ENCODE results near the gene NPC1. TPM values are rescaled to one million over a fixed set of nuclear protein-coding genes. Genes with fewer than 3 reads are reported as not detected.
"Not testable (repeated sequence)": the region's sequence is repeated elsewhere in the genome, so short reads cannot be mapped to it uniquely, and the experiment has no call there.

NPC1 gene
- total RNA-seq, 3 donors from 2014 or later = 15.9 to 25.4 (median 19.0) TPM

DNA sequence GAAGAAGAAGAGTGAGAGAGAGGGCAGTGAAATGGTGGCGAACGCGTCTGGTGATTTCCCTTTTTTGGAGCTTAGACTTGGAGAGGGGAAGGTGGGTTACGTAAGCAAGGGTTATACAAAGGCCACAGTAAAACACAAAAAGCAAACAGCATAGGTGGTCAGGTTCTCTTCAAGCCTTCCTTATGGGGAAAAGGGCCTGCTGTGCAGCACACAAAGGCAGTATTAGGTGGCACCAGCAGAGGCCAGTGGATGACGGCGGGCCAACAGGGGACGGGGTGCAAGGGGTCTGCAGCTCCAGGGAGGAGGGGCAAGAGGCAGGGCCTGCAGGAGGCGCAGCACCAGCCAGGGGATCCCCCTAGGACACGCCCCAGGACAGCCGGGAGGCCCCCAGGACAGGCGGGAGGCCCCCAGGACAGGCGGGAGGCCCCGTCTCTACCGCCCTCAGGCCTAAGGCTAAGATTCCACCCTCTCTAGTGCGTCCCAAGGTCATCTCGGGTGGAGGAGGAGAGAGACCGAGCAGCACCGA is 32.6 kb upstream of the NPC1 start:
- no peak for DNase-seq
- H3K4me1 Mint-ChIP-seq (ENCODE audit: low read depth) = peaks cover 7% of the 10 kb centered on the region
- peaks cover 38% of the 10 kb centered on the region for H3K27me3 Mint-ChIP-seq (ENCODE audit: low read depth)
- peak overlapping the region; percentile 62 for H3K4me3 Mint-ChIP-seq
- no peaks in the 10 kb centered on the region for H3K9me3 Mint-ChIP-seq
- peak; percentile 36 for ATAC-seq
- H3K36me3 Mint-ChIP-seq (ENCODE audit: insufficient read depth) = no peaks in the 10 kb centered on the region

DNA sequence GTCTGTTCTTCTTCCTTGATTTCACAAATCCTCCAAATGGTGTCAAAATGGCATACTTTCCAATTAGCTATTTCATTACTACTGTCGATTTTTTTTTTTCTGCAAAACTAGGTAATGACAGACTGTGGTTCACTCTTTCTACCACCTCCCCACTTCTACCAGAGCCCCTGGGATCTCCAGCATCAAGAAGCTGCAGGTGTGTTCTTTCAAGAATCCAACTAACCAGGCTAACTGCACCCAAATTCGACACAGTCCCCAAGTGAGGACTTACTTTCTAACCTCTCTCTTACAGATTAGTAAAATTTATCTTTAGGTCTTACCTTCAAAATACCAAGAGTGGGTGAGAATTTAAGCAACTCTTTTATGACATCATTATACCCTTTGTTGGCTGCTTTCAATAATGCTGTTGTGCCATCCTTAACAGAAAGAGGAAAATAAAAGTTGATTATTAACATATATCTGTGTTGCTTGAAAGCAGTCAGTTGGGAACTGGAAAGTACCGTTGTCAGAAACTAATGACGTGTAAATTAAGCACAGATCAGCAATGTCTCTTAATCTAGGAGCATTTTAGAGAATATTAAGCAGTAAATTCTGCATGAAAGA is 31.2 kb upstream of the NPC1 start:
- DNase-seq (no peak), ATAC-seq (no peak)
- Mint-ChIP-seq H3K4me3 (no peak overlapping the region), H3K4me1 (ENCODE audit: low read depth) (peaks cover 7% of the 10 kb centered on the region), H3K9me3 (no peaks in the 10 kb centered on the region), H3K27me3 (ENCODE audit: low read depth) (peaks cover 38% of the 10 kb centered on the region), H3K36me3 (ENCODE audit: insufficient read depth) (no peaks in the 10 kb centered on the region)

DNA sequence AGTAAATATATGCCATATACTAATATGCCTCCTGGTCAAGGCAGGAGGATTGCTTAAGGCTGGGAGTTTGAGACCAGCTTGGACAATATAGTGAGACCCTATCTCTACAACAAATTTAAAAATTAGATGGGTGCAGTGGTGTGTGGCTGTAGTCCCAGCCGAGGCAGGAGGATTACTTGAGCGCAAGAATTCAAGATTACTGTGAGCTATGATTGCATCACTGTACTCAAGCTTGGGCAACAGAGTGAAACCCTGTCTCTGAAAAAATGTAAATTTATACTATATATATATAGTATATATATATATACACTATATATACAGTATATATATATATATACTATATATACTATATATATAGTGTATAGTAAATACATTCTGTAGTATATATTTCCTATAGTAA is 30.0 kb upstream of the NPC1 start:
- H3K36me3 Mint-ChIP-seq (ENCODE audit: insufficient read depth) = no peaks in the 10 kb centered on the region
- peaks cover 30% of the 10 kb centered on the region for H3K27me3 Mint-ChIP-seq (ENCODE audit: low read depth)

DNA sequence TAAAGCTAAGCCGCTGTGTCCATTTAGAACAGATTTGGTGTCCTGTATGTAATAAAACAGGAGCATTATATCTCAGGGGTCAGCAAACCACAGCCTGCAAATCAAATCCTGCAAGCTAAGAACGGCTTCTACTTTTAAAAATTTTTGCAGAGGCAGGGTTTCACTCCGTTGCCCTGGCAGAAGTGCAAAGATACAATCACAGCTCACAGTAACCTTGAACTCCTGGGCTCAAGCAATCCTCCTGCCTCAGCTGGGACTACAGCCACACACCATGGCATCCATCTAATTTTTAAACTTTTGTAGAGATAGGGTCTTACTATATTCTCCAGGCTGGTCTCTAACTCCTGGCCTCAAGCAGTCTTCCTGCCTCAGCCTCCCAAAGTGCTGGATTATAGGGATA is 28.6 kb upstream of the NPC1 start:
- no peaks in the 10 kb centered on the region for H3K9me3 Mint-ChIP-seq
- no peak overlapping the region for H3K4me3 Mint-ChIP-seq
- H3K36me3 Mint-ChIP-seq (ENCODE audit: insufficient read depth) = no peaks in the 10 kb centered on the region
- DNase-seq = no peak
- no peak for ATAC-seq
- peaks cover 5% of the 10 kb centered on the region for H3K4me1 Mint-ChIP-seq (ENCODE audit: low read depth)
- H3K27me3 Mint-ChIP-seq (ENCODE audit: low read depth) = peaks cover 17% of the 10 kb centered on the region

More for the DNA sequence above, 30.0 kb upstream of the NPC1 start:
- DNase-seq = no peak
- Mint-ChIP-seq H3K4me3 (no peak overlapping the region), H3K4me1 (ENCODE audit: low read depth) (peaks cover 7% of the 10 kb centered on the region), H3K9me3 (no peaks in the 10 kb centered on the region)
- no peak for ATAC-seq

DNA sequence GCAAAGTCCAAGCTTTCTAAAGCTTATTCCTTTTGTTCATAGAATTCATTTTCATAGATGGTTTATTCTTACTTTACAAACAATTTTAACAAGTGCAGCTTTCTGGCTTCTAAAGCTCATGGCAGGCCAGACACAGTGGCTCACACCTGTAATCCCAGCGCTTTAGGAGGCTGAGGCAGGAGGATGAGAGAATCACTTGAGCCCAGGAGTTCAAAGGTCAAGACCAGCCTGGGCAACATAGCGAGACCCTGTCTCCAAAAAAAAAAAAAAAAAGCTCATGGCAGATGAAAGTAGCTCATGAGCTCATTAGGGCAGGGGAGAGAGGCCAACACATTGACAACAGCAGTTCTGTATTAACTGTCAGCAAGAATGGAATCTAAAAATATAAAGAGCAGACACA is 28.1 kb upstream of the NPC1 start:
- Mint-ChIP-seq H3K4me1 (ENCODE audit: low read depth) (peaks cover 1% of the 10 kb centered on the region), H3K4me3 (no peak overlapping the region), H3K27me3 (ENCODE audit: low read depth) (peaks cover 13% of the 10 kb centered on the region), H3K9me3 (no peaks in the 10 kb centered on the region), H3K36me3 (ENCODE audit: insufficient read depth) (no peaks in the 10 kb centered on the region)
- DNase-seq (no peak), ATAC-seq (no peak)

DNA sequence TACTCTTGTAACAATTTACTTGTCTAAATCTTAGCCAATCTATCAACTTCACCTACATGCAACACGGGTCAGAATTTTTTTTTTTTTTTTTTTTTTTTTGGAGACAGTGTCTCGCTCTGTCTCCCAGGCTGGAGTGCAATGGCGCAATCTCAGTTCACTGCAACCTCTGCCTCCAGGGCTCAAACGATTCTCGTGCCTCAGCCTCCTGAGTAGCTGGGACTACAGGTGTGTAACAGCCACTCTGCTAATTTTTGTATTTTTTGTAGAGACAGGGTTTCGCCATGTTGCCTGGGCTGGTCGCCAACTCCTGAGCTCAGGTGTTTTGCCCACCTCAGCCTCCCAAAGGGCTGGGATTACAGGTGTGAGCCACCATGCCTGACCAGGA is 26.8 kb upstream of the NPC1 start:
- ATAC-seq; H3K9me3 Mint-ChIP-seq; DNase-seq; H3K4me3 Mint-ChIP-seq; H3K36me3 Mint-ChIP-seq (ENCODE audit: insufficient read depth); H3K27me3 Mint-ChIP-seq (ENCODE audit: low read depth); H3K4me1 Mint-ChIP-seq (ENCODE audit: low read depth): not testable (repeated sequence)

DNA sequence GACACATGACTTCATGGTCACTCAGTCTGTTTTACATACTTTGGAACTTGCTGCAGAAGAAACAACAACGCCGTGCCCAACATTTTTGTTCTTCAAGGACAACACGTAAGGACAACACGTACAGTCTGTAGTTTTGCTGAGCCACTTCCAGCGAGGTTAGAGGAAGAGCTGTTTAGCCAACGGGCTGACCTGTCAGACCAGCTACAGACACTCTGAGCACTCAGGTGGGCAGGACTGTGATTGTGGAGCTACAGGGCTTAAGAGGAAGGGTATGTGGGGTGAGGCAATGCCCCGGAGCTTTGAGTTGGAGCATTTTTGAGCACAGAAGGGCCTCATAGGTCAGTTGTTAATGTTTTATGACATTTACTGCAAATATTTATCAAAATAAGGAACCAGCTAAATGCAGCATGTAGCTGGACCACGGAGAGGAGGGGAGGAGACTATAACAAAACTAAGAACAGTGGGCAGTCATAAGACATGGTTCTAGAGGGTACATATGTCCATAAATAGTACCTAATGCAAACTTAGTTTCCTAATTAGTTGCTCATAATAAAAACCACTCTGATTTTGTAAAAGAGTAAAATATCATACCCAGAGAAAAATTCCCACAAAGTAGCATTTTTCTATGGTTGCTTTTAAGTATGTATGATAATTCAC is 26.3 kb upstream of the NPC1 start:
- Mint-ChIP-seq H3K27me3 (ENCODE audit: low read depth) (peaks cover 1% of the 10 kb centered on the region), H3K4me1 (ENCODE audit: low read depth) (no peaks in the 10 kb centered on the region), H3K9me3 (no peaks in the 10 kb centered on the region), H3K36me3 (ENCODE audit: insufficient read depth) (no peaks in the 10 kb centered on the region), H3K4me3 (no peak overlapping the region)
- ATAC-seq = no peak
- no peak for DNase-seq

DNA sequence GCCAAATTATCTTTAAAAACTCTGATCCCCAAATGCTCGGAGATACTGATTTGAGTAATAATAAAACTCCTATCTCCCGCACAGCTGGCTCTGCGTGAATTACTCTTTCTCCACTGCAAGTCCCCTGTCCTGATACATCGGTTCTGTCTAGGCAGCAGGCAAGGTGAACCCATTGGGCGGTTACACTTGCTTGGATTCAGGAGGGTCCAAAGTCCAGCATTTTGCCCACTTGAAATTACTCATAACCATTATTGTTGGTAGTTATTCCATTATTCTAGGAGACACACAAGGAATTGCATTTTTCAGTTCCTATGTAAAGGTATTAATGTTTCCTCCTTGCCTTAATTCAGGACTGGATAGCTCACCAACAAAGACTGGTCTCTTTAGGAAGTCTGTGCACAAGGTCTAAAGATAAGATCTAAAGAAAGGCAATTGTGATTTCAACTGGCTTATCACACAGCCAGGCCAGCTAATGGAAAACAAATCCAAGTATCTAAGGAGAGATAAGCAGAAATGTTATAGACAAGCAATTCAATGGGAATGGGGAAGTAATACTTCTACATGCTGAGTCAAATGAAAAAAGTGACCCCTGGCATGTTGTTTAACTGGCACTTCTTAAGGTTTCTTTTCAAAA is 23.2 kb upstream of the NPC1 start:
- DNase-seq (no peak), ATAC-seq (no peak)
- H3K4me1 Mint-ChIP-seq (ENCODE audit: low read depth) = no peaks in the 10 kb centered on the region
- H3K36me3 Mint-ChIP-seq (ENCODE audit: insufficient read depth) = no peaks in the 10 kb centered on the region
- no peaks in the 10 kb centered on the region for H3K9me3 Mint-ChIP-seq
- H3K27me3 Mint-ChIP-seq (ENCODE audit: low read depth) = no peaks in the 10 kb centered on the region
- no peak overlapping the region for H3K4me3 Mint-ChIP-seq

DNA sequence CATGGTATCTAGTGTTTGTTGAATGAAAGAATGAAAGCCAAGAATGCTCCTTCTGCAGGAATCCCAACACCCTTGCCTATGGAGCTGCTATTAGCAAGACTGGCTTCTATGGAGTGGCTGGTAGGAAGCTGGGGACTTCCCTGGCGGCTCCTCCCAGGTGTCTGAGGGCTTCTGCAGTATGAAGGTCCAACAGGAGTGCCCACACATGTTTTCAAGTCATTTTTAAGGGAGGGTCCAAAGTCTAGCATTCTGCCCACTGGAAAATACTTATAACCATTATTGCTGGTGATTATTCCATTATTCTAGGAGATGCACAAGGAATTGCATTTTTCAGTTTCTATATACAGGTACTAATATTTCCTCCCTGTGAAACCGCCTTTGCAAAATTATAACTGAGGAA is 21.9 kb upstream of the NPC1 start:
- DNase-seq = no peak
- Mint-ChIP-seq H3K9me3 (no peaks in the 10 kb centered on the region), H3K27me3 (ENCODE audit: low read depth) (no peaks in the 10 kb centered on the region), H3K4me3 (no peak overlapping the region), H3K36me3 (ENCODE audit: insufficient read depth) (no peaks in the 10 kb centered on the region), H3K4me1 (ENCODE audit: low read depth) (no peaks in the 10 kb centered on the region)
- ATAC-seq = no peak

DNA sequence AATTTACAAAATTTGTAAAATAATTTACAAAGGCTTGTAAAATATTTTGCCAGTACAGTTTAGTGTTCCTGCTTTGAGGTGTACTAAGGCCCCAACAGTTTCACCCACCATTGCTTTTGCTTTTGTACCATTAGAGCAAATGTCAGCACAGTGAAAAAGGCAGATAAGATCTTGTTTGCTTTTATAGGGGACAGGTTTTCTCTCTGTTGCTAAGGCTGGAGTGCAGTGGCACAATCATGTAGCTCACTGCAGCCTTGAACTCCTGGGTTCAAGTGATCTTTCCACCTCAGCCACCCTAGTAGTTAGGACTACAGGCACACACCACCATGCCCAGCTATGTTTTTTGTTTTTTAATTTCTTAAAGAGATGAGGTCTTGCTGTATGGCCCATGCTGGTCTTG is 19.6 kb upstream of the NPC1 start:
- ATAC-seq (no peak), DNase-seq (no peak)
- Mint-ChIP-seq H3K9me3 (no peaks in the 10 kb centered on the region), H3K36me3 (ENCODE audit: insufficient read depth) (no peaks in the 10 kb centered on the region), H3K4me1 (ENCODE audit: low read depth) (no peaks in the 10 kb centered on the region), H3K4me3 (no peak overlapping the region), H3K27me3 (ENCODE audit: low read depth) (no peaks in the 10 kb centered on the region)

DNA sequence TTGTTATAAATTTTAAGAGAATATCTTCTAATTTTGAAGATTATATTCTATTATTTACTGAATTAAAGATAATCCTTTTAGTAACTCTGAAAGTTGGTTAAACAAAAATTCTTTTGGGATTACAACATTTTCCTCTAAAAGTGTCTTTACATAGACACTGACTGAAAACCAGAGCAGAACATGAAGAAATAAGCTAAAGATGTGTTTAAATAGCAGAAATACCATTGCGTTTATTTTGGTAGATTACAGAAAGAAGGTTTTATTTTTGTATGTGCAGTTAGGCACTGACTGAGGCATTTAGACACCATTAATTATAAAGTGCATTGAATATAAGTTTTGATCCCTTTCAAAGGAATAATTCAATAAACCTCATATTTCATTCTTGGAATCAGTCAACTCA is 13.5 kb upstream of the NPC1 start:
- Mint-ChIP-seq H3K9me3 (no peaks in the 10 kb centered on the region), H3K36me3 (ENCODE audit: insufficient read depth) (no peaks in the 10 kb centered on the region), H3K4me1 (ENCODE audit: low read depth) (no peaks in the 10 kb centered on the region), H3K4me3 (no peak overlapping the region), H3K27me3 (ENCODE audit: low read depth) (no peaks in the 10 kb centered on the region)
- ATAC-seq = no peak
- no peak for DNase-seq

DNA sequence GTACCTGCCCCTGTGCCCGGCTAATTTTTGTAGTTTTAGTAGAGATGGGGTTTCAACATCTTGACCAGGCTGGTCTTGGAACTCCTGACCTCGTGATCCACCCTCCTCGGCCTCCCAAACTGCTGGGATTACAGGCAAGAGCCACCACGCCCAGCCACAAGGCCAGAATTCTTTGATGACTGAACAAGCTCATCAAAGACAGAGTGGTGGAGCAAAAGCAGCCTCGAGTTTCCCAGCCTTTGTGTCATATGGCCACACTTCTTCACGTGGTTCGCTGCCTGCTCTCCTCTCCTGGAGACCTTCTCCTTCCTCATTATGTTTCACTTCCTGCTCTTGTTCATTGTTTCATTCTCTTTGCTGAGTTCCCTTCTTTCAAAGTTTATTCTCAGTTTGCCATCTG is 9.9 kb upstream of the NPC1 start:
- Mint-ChIP-seq H3K36me3 (ENCODE audit: insufficient read depth) (no peaks in the 10 kb centered on the region), H3K4me1 (ENCODE audit: low read depth) (no peaks in the 10 kb centered on the region), H3K9me3 (no peaks in the 10 kb centered on the region), H3K4me3 (no peak overlapping the region), H3K27me3 (ENCODE audit: low read depth) (peaks cover 6% of the 10 kb centered on the region)
- ATAC-seq (no peak), DNase-seq (no peak)

DNA sequence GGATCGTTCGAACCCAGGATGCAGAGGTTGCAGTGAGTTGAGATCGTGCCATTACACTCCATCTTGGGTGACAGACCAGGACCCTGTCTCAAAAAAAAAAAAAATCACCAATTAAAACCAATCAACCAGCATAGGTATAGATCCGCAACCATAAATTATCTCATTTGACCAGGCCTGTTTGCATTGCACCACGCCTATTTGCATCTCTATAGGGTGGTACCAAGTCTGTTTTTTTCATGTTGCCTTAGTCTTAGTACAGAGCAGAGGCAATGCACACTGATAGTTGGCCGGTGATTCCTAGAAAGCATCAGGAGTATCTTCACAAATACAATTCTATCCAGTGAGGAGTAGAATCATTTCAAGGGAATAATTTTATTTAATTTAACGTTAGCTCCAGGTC is 9.3 kb upstream of the NPC1 start:
- H3K27me3 Mint-ChIP-seq (ENCODE audit: low read depth) = peaks cover 6% of the 10 kb centered on the region
- DNase-seq (no peak), ATAC-seq (no peak)
- H3K36me3 Mint-ChIP-seq (ENCODE audit: insufficient read depth) = no peaks in the 10 kb centered on the region
- H3K9me3 Mint-ChIP-seq = no peaks in the 10 kb centered on the region
- H3K4me3 Mint-ChIP-seq = no peak overlapping the region
- H3K4me1 Mint-ChIP-seq (ENCODE audit: low read depth) = no peaks in the 10 kb centered on the region

DNA sequence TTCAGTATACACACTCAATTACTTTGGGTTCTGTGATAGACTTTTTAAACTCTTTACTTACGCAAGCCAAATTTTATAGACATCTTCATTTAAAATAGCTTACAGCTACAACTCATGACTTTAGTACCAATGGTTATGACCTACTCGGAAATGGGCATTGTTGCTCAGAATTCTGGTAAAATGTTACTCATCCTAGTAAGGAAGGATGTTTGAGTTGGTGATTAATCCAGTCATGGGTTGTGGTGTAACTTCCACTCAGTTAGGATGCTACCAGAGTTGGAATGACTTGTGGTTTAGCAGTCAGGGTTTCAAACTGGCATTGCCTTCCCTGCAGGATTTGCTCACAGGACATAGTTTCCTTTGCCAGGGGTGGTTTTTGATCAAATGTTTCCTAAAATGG is 7.4 kb upstream of the NPC1 start:
- peak in 1 of 2 donors; percentile 14 for ATAC-seq
- Mint-ChIP-seq H3K4me3 (no peak overlapping the region), H3K27me3 (ENCODE audit: low read depth) (peaks cover 6% of the 10 kb centered on the region), H3K36me3 (ENCODE audit: insufficient read depth) (no peaks in the 10 kb centered on the region), H3K9me3 (no peaks in the 10 kb centered on the region), H3K4me1 (ENCODE audit: low read depth) (no peaks in the 10 kb centered on the region)
- DNase-seq = no peak

DNA sequence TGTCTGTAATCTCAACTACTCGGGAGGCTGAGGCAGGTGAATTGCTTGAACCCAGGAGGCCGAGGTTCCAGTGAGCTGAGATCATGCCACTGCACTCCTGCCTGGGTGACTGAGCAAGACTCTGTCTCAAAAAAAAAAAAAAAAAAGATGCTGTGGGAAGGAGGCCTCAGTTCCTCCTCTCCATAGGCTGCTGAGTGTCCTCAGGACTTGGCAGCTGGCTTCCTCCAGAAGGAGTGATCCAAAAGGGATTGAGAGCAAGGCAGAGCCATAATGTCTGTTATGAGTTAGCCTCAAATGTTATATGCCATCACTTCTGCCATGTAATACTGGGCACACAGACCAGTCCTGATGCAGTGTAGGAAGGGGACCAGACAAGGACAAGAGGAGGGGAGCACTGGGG is 6.6 kb upstream of the NPC1 start:
- H3K36me3 Mint-ChIP-seq (ENCODE audit: insufficient read depth) = no peaks in the 10 kb centered on the region
- H3K4me1 Mint-ChIP-seq (ENCODE audit: low read depth) = no peaks in the 10 kb centered on the region
- H3K9me3 Mint-ChIP-seq = no peaks in the 10 kb centered on the region
- peaks cover 6% of the 10 kb centered on the region for H3K27me3 Mint-ChIP-seq (ENCODE audit: low read depth)
- no peak overlapping the region for H3K4me3 Mint-ChIP-seq
- ATAC-seq = no peak
- DNase-seq = no peak
